Stimulated activated CD8-positive, alpha-beta memory T cell treated with anti-CD3 and anti-CD28 coated beads, Interleukin-15, amount 100 ng/mL, for 4 hours (primary cell): ENCODE measurements around the gene SRPK1.
"Not testable (repeated sequence)": the region's sequence is repeated elsewhere in the genome, so short reads cannot be mapped to it uniquely, and the experiment has no call there.

Experiments used
- DNase-seq, 2 donors: peaks; one replicate each; pipeline ENCODE4 v3.0.0-alpha.2; 2020; ENCODE audit warnings: low read depth in 2 of 2

SRPK1 gene

DNA sequence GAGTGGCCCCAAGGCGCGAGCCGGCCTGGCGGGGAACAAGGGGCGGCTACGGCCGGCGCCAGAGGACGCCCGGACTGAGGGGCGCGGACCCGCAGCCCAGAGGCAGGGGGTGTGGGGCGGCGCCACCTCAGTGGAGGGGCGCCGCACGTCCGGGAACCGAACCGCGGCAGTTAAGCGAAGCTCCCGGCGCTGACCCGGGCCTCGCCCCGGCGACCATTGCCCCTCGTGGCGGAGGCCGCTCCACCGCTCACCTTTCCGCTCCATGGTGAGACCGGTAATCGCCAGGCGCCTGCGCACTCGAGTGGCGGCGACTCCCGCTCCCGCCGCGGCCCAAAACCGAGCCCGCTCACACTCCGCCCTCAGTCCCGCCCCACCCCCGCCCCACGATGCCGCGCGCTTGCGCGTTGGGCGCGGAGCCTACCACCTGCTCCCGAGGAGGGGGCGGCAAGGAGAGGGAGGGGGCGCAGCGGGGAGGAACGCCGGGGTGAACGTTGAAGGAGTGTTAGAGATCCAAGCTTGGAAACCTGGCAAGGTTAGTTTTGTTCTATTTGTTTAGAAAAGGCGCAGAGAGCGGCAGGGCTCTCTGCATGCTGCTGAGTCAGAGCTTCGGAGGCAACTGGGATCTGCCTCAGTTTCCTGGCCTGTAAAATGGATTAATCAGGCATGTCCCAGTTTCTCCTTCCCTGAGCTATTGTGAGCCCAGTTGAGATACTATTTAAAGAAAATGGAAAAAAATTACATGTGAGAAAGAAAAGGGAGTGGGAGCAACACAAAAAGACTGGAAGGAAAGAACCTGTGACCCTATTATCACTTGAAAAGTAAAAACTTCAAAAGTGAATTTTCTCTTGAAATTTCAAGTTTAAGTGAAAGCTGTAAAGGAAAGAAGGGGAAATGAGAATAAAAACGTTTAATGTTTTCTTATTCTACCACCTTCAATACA, at the start of gene SRPK1:
Gene SRPK1 (minus strand): TSS at position 306 of the 940 bp plus-strand sequence. CDS start 42 bp downstream, at position 264.
- DNase-seq = peak; percentile 73 to 74

DNA sequence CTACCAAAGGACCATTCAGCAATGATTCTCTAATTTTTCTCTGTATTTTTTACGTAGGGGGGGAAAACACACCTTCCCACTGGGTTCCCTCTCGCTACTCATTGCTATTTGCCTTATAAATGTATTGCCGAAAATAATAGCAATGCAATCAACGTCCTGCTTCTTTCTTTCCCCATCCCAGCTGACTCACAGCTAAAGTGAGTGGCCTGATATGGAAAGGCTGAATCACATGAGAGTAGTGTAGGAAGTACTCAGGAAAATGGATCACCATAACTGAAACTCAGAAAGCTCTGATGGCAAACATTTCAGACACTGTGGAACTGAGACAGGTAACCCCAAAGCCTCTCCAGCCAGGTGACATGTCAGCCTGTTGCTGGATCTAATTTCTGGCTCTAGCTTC, 49.3 kb upstream of the SRPK1 start:
- no peak for DNase-seq

DNA sequence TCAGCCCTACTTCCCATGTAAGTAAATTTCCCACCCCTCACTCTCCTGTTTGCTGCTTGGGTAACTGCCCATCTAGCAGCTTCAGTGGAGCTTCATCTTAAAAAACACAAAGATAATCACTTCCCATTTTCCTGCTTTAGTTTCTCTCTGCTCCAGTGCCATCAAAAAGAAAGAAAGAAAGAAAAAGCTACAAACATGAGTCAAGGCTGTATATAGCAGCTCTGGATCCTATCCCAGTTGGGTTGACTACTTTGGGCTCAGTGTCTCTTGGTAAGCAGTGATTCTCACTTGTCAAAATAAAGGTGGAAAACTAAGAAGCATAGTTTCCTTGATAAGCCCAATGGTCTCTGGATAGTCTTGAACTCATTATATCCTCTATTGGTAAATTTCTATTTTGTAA, 48.7 kb upstream of the SRPK1 start:
- no peak for DNase-seq

DNA sequence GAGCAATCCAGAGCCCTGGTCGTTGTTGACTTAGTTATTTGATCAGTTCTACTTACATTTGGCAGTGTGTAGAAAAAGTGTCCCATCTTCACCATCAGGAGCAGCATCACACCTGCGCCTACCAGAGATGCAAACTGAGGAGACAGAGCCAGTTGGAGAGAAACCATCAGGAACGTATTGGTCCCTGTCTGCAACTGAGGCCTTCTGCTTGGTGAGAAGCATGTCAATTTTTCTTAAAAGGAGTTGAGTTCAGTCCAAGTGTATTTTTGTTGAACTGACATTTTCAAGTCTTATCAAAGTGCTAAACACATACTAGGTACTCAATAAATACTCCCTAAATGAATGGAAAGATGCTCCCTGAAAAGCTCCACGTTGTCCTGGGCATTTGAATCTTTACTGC, 47.9 kb upstream of the SRPK1 start:
- DNase-seq = no peak

DNA sequence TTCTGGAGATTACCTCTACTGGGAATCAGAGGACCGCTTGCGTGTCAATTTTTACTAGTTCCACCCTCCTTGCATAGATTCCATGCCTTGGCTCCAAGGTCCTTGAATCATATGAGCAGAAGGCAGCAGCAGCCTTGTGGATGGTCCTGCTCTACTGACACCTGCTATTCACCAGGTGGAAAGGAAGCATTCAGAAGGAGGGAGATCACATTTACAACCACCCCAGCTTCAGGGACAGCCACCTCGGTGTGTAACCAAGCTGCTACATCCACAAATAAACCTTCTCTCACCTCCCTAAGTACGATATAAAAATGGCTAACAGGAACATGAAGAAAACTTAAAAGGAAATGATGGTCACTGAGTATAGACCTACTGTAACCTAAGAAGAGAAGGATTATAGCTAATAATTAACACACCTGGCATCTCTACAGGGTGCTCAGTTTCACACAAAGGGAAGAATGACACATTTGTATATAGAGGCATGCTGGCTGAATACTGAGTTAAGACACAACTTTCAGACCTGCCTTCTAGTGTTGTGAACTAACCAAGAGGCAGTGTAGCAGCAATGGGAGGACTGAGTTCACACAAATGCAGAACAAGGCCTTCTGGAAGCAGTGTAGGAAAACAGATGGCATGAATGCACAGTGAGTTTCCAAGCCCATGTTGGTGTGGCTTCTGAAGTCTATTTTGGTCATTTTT, 46.3 kb upstream of the SRPK1 start:
- no peak for DNase-seq

DNA sequence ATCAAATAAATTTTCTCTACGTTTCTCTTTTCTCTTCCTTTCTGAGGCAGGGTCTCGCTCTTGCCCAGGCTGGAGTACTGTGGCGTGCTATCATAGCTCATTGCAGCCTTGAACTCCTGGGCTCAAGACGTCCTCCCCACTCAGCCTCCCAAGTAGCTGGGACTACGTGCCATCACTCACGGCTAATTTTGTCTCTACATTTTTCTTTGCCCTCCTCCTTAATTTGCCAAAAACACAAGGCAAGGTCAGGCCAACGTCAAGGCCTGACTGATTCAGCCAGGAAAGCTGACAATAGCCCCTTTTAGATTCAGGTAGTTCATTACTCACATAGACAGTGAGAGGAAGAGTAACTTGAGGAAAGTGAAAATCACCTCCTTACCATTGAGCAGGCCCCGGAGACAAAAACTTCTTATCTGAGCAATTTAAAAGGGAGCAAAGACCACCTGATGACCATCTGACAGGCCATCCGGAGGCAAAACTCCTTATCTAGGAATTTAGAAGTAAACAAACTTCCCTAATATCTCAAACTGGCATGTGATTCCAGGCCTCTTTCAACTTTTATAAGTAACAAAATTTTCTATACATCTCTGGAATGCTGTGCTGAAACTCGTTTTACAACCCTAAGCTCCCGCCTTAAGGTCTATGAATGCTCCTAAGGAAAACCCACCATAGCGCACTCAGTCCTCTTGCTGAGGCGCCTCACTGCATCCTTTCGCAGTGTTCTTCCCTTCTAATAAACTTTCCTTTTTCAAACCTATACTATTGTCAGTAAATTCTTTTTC, 42.1 kb upstream of the SRPK1 start:
- DNase-seq = no peak

DNA sequence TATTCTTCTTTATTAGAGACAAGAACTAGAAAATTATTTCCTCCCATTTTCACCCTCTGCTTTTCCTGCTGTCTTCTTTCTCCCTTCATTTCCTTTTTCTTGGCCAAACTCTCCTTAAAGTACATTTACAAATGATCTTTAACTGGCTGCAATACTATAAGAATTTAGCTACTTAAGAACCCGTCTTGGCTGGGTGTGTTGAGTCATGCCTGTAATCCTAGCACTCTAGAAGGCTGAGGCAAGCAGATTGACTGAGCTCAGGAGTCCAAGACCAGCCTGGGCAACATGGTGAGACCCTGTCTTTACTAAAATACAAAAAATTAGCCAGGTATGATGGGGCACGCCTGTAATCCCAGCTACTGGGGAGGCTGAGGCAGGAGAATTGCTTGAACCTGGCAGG, 39.3 kb upstream of the SRPK1 start:
- no peak for DNase-seq

DNA sequence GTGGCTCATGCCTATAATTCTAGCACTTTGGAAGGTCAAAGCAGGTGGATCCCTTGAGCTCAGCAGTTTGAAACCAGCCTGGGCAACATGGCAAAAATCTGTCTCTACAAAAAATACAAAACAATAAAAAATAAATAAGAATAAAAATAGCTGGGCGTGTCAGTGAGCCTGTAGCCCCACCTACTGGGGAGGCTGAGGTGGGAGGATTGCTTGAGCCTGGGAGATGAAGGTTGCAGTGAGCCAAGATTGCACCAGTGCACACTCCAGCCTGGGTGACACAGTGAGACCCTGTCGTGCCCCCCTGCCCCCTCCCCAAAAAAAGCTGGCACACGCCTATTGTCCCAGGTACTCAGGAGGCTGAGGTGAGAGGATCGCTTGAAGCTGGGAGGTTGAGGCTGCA, 35.1 kb upstream of the SRPK1 start:
- no peak for DNase-seq

DNA sequence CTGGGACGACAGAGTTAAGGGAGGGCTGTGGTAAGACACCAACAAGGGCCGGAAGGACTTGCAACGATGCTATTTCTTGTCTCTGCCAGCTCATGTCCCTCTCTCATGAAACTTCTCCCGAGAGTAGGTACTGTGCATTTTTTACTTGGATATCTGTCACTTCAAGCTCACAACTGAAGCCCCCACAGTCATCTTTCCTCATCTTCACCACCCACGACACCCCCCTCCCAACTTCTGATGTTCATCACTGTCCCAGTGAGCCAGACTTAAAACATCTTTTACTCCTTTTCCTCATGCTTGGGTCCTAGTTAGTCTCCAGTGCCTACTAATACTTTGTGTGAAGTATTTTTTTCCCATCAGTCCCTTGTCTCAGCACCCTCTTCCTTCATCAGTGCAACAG, 34.6 kb upstream of the SRPK1 start:
- no peak for DNase-seq

DNA sequence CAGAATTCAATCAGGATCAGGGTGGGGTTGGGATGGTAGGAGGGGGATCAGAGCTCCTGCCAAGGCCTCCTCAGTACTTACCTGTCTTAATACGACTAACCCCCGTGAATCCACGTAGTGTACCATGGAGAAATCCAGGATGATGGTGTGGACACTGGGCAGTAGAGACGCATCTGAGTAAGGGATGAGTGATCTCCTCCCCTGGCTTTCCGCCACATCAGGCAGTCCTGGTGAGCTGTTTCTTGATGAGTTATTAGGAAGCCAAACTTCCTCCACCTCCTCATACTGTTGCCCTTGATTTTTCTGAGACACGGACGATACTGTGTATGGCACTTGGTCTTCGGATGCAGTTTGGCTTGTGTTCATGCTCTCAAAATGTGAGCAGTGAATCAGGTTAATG, 34.2 kb upstream of the SRPK1 start:
- DNase-seq = no peak

DNA sequence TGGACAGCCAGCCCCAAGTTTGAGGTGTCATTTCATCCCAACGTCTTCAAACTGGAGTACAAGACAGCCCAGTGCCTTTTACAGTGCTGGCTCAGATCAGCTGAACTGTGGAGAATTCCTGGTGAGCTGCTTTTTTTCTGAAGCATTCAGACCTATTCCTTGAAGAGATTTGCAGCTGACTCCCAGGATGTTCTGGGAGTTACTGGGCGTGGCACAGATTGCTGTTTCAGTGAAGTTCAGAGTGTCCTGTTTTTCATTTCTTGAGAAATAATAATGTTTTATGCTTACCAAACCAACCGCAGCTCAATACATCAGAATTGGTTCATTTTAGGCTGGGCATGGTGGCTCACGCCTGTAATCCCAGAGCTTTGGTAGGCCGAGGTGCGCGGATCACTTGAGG, 33.4 kb upstream of the SRPK1 start:
- no peak for DNase-seq

DNA sequence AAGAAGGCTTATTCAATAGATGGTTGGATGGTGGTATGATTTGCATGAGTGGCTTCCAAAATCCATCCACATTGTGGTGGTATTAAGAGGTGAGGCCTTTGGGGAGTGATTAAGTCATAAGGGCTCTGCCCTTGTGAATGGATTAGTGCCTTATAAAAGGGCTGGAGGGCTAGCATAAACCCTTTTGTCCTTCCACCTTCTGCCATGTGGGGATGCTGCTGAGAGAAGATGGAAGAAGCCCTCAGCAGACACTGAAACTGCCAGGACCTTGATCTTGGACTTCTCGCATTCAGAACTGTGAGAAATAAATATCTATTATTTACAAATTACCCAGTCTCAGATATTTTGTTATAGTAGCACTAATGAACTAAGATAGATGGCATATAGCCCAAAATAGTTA, 27.8 kb upstream of the SRPK1 start:
- DNase-seq = no peak

DNA sequence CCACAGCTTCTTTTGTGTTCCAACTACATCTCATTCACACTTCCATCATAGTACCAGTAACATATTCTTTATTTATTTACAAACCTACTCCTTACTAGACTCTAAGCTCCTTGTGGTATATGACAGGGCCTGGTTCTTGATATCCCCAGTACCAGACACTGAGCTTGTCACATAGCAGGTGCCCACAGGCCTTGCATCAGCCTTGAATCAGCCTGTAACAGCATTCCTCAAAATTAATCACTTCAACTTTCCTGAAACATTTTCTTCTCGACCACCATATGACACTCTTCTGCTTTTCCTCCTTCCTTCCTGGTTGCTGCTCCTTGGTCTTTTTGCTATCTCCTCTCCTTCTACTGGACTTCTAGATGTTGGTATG, 24.7 kb upstream of the SRPK1 start:
- no peak for DNase-seq

DNA sequence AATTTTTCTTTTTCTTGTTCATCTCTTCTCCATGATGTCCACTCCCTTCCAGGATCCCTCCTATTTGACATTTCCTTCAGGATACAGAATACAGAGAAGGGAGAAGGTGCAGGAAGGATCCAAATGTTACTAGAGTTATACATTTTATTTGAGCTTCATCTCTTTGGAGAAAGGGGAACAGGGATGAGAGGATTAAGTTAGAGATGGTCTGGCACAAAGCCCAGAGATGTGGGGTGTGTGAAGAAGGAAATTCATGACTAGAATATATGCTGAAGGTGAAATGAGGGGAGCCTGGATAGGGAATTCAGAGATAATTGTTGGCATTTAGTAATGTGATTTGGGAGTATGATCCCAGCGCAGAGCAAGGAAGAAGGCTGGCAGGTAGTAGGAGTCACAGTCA, 22.5 kb upstream of the SRPK1 start:
- no peak for DNase-seq

DNA sequence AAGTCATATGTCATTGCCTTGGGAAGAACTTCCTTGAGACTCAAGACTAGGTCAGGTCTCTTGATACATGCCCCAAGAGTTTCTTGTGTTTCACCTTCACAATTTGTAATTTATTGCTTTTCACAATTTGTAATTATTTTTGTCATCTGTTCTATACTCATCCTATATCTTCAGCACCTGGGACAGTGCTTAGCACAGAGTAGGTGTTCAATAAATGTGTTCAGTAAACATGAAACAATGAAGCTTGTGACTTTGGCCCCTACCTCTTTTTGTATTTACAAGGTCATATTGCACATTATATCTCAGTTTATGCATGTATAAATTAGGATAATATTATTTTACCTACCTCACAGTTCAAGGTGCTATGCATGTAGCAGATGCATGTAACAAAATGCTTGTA, 21.5 kb upstream of the SRPK1 start:
- no peak for DNase-seq

DNA sequence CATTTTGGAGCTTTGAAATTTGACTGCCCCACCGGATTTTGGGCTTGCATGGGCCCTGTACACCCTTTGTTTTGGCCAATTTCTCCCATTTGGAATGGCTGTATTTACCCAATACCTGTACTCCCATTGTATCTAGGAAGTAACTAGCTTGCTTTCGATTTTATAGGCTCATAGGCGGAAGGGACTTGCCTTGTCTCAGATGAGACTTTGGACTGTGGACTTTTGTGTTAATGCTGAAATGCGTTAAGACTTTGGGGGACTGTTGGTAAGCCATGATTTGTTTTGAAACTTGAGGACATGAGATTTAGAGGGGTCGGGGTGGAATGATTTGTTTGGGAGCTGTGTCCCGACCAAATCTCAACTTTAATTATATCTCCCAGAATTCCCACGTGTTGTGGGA, 20.3 kb upstream of the SRPK1 start:
- DNase-seq = not testable (repeated sequence)

DNA sequence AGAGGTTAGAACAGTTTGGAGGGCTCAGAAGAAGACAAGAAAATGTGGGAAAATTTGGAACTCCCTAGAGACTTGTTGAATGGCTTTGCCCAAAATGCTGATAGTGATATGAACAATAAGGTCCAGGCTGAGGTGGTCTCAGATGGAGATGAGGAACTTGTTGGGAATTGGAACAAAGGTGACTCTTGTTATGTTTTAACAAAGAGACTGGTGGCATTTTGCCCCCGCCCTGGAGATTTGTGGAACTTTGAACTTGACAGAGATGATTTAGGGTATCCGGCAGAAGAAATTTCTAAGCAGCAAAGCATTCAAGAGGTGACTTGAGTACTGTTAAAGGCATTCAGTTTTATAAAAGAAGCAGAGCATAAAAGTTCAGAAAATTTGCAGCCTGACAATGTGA, 19.1 kb upstream of the SRPK1 start:
- not testable (repeated sequence) for DNase-seq

DNA sequence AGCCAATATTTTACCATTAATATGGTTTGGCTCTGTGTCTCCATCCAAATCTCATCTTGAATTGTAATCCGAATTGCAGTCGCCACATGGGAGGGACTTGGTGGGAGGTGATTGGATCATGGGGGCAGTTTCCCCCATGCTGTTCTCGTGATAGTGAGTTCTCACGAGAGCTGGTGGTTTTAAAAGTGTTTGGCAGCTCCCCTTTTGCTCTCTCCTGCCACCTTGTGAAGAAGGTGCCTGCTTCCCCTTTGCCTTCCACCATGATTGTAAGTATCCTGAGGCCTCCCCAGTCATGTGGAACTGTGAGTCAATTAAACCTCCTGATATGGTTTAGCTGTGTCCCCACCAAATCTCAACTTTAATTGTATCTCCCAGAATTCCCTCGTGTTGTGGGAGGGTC, 18.4 kb upstream of the SRPK1 start:
- DNase-seq = not testable (repeated sequence)

DNA sequence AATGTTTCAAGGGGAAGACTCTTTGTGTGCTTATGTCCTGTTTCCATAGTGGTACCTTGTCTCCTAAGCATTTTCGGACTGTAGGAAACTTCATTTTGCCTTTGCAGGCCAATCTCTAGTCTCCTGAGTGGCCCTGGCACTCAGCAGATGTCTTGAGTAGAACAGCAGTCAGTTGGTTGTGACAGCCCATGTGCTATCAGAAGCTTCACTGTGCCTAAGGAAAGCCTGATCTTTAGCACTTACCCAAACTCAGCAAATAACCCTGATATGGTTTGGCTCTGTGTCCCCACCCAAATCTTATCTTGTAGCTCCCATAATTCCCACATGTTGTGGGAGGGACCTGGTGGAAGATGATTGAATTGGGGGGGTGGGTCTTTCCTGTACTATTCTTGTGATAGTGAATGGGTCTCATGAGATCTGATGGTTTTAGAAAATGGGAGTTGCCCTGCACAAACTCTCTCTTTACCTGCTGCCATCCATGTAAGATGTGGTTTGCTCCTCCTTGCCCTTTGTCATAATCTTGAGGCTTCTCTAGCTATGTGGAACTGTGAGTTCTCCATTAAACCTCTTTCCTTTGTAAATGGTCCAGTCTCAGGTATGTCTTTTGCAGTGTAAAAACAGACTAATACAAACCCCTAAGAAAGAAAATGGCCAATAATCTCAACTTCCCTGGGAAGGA, 15.9 kb upstream of the SRPK1 start:
- DNase-seq = no peak

DNA sequence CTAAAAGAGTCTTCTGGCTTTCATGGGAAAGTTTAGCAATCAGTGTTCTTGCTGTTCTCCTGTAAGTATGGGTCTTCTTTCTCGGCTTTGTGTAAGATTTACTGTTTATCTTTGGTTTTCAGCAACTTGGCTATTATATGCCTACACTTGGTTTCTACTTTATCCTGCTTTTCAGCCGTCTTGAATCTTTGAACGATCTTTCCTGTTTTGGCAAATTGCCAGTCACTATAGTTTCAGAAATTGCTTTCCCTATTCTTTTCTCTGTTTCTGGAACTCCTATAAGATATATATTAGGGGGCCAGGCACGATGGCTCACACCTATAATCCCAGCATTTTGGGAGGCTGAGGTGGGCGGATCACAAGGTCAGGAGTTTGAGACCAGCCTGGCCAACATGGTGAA, 14.6 kb upstream of the SRPK1 start:
- no peak for DNase-seq

DNA sequence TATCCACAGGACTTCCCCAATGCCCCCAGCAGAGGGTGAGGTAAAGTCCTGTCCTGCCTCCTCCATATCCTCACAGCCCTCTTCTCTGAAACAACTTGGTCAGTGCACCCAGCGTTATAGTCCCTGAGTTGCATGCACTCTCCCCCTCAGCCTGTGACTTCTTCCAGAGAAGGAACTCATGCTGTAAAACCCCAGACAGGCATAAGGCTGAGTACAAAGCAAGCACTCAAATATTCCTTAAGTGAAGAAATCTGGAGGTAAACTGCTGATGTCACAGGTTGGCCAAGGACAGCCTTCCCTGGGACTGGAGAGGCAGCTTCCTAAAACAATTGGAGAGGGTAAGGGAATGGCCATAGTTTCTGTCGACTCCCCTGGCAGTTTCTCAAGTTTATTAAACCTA, 12.9 kb upstream of the SRPK1 start:
- no peak for DNase-seq

DNA sequence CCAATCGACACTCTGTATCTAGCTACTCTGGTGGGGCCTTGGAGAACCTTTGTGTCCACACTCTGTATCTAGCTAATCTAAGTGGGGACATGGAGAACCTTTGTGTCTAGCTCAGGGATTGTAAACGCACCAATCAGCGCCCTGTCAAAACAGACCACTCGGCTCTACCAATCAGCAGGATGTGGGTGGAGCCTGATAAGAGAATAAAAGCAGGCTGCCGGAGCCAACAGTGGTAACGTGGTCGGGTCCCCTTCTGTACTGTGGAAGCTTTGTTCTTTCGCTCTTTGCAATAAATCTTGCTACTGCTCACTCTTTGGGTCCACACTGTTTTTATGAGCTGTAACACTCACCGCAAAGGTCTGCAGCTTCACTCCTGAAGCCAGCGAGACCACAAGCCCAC, 11.0 kb upstream of the SRPK1 start:
- not testable (repeated sequence) for DNase-seq
